Measurements from ENCODE around the gene ALOXE3.

Gene ALOXE3

GRCh38 chr17:8151641-8152111, 33.4 kb upstream of the ALOXE3 start:
- H2AFZ ChIP-seq (ENCODE audit: low read length): no peak overlapping the region
- H3K4me2 ChIP-seq (ENCODE audit: low read length): peak overlapping the region; percentile 77

GRCh38 chr17:8151120-8151640, 32.9 kb upstream of the ALOXE3 start:
- H3K79me2 ChIP-seq (ENCODE audit: insufficient read depth, low read length): no peaks in the 10 kb centered on the region
- H3K4me2 ChIP-seq (ENCODE audit: low read length): peak overlapping the region; percentile 77
- no peaks in the 10 kb centered on the region for H4K20me1 ChIP-seq (ENCODE audit: insufficient read depth, low read length)
- H3K36me3 ChIP-seq (ENCODE audit: insufficient read depth, low read length): peaks cover 32% of the 10 kb centered on the region
- peak overlapping the region; percentile 70 for H3K4me3 ChIP-seq (ENCODE audit: low read depth, low read length, poor library complexity, severe bottlenecking)
- H3K27me3 ChIP-seq (ENCODE audit: insufficient read depth, low read length): no peaks in the 10 kb centered on the region
- no peak for TF ChIP-seq EZH2 (IDR thresholded peaks at IDR 0.05; ENCODE audit: borderline replicate concordance, low read length)
- no peak for TF ChIP-seq CTCF (IDR thresholded peaks at IDR 0.05; ENCODE audit: low read length)
- no peaks in the 10 kb centered on the region for H3F3A ChIP-seq (ENCODE audit: insufficient read depth, low read length)
- H3K27ac ChIP-seq (ENCODE audit: low read depth, low read length, poor library complexity, severe bottlenecking): peak overlapping the region; percentile 43
- no peaks in the 10 kb centered on the region for H3K9me3 ChIP-seq (ENCODE audit: low read length)
- H2AFZ ChIP-seq (ENCODE audit: low read length): no peak overlapping the region
- H3K9ac ChIP-seq (ENCODE audit: low read length): peak overlapping the region; percentile 66
- H3K4me1 ChIP-seq (ENCODE audit: insufficient read depth, low read length, severe bottlenecking): peaks cover 50% of the 10 kb centered on the region
- H3K9me2 ChIP-seq (ENCODE audit: low read depth, low read length): no peaks in the 10 kb centered on the region

More at GRCh38 chr17:8151641-8152111, 33.4 kb upstream of the ALOXE3 start:
- H3K36me3 ChIP-seq (ENCODE audit: insufficient read depth, low read length): peaks cover 27% of the 10 kb centered on the region
- H3K4me3 ChIP-seq (ENCODE audit: low read depth, low read length, poor library complexity, severe bottlenecking): peak overlapping the region; percentile 70
- no peaks in the 10 kb centered on the region for H3K9me2 ChIP-seq (ENCODE audit: low read depth, low read length)
- no peaks in the 10 kb centered on the region for H4K20me1 ChIP-seq (ENCODE audit: insufficient read depth, low read length)
- H3K27ac ChIP-seq (ENCODE audit: low read depth, low read length, poor library complexity, severe bottlenecking): peak overlapping the region; percentile 43
- H3K9me3 ChIP-seq (ENCODE audit: low read length): no peaks in the 10 kb centered on the region
- H3K79me2 ChIP-seq (ENCODE audit: insufficient read depth, low read length): no peaks in the 10 kb centered on the region
- peak overlapping the region; percentile 66 for H3K9ac ChIP-seq (ENCODE audit: low read length)
- TF ChIP-seq EZH2 (IDR thresholded peaks at IDR 0.05; ENCODE audit: borderline replicate concordance, low read length) (no peak), CTCF (IDR thresholded peaks at IDR 0.05; ENCODE audit: low read length) (no peak)
- no peaks in the 10 kb centered on the region for H3K27me3 ChIP-seq (ENCODE audit: insufficient read depth, low read length)
- H3K4me1 ChIP-seq (ENCODE audit: insufficient read depth, low read length, severe bottlenecking): peaks cover 50% of the 10 kb centered on the region
- H3F3A ChIP-seq (ENCODE audit: insufficient read depth, low read length): no peaks in the 10 kb centered on the region

DNA sequence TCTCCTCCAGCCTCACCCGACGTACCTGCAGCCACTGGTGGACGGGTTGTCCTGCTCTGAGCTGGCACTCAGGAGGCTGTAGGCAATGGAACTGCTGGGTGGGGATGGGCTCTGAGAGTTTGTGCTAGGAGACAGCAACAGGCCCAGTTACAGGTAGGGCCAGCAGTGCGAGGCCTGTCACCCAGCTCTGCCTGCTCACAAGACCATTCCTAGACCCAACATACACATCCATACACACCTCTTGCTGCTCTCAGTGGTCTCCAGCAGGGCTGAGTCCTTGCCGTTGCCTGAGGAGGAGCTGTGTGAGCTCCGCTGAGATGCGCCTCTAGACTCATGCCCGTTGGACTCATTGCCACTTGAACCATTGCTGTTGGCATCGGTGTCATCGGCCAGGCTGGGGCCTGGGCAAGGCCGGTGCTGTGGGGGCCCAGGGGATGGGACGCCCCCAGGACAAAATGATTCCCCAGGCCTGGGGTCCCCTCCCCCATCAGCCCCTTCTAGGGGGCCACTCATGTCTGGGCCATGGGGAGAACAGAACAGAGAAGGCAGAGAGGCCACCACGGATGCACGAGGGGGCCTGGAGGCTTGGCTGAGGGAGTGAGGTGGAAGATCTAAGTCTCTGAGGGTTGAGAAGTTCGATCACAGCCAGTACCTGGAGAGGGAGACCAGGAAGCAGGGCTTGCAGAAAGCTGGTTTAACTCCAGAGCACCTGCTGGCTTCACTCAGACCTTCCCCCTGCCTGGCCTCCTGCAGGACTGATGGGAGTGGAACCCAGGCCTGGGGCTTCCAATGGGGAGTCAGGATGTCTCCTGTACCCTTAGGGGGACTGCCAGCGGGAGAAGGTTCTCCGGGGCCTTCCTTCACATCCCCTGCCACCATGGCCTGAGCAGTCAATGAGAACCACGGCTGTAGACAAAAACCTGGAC, 32.1 kb upstream of the ALOXE3 start:
- Histone ChIP-seq H3K4me3 (ENCODE audit: low read depth, low read length, poor library complexity, severe bottlenecking) (peak overlapping the region; percentile 70), H3K9ac (ENCODE audit: low read length) (peak overlapping the region; percentile 45; the same call in 1 of the 2 replicates), H3K36me3 (ENCODE audit: insufficient read depth, low read length) (peaks cover 36% of the 10 kb centered on the region), H3F3A (ENCODE audit: insufficient read depth, low read length) (no peaks in the 10 kb centered on the region), H3K9me2 (ENCODE audit: low read depth, low read length) (no peaks in the 10 kb centered on the region), H3K9me3 (ENCODE audit: low read length) (no peaks in the 10 kb centered on the region), H2AFZ (ENCODE audit: low read length) (no peak overlapping the region), H3K4me1 (ENCODE audit: insufficient read depth, low read length, severe bottlenecking) (peaks cover 45% of the 10 kb centered on the region), H3K27me3 (ENCODE audit: insufficient read depth, low read length) (no peaks in the 10 kb centered on the region), H4K20me1 (ENCODE audit: insufficient read depth, low read length) (no peaks in the 10 kb centered on the region), H3K4me2 (ENCODE audit: low read length) (peak overlapping the region; percentile 77), H3K79me2 (ENCODE audit: insufficient read depth, low read length) (no peaks in the 10 kb centered on the region), H3K27ac (ENCODE audit: low read depth, low read length, poor library complexity, severe bottlenecking) (peak overlapping the region; percentile 36)
- TF ChIP-seq CTCF (IDR thresholded peaks at IDR 0.05; ENCODE audit: low read length): no peak
- no peak for TF ChIP-seq EZH2 (IDR thresholded peaks at IDR 0.05; ENCODE audit: borderline replicate concordance, low read length)
